Skeletal muscle satellite cell (primary cell): Measurements from ENCODE around the gene ENTPD3. TPM values are rescaled to one million over a fixed set of nuclear protein-coding genes. Genes with fewer than 3 reads are reported as not detected.
A peak's percentile ranks its signal among the peaks of the same experiment; 100 is the strongest.

ENCODE experiments used
- H3K27me3 ChIP-seq: 2 replicates; pipeline ENCODE4 v1.7.0; 2013; ENCODE audit warnings: low read length; ENCODE audit not compliant: control insufficient read depth, insufficient read depth
- H3K36me3 ChIP-seq: 2 replicates; pipeline ENCODE4 v1.7.0; 2013; ENCODE audit warnings: mild to moderate bottlenecking, control low read depth, low read length; ENCODE audit not compliant: insufficient read depth
- H3K4me1 ChIP-seq: 2 replicates; pipeline ENCODE4 v1.7.0; 2013; ENCODE audit warnings: low read length; ENCODE audit not compliant: control insufficient read depth, insufficient read depth
- H3K4me2 ChIP-seq: 2 replicates; pipeline ENCODE4 v1.7.0; 2013; ENCODE audit warnings: mild to moderate bottlenecking, low read length
- H3K4me3 ChIP-seq: 2 replicates; pipeline ENCODE4 v1.7.0; 2013; ENCODE audit warnings: low read length
- H3K9ac ChIP-seq: 2 replicates; pipeline ENCODE4 v1.7.0; 2013; ENCODE audit warnings: mild to moderate bottlenecking, low read depth, low read length, moderate library complexity
- H3K9me3 ChIP-seq: replicated peaks from 2 replicates; pipeline ENCODE4 v1.7.0; 2013; ENCODE audit warnings: mild to moderate bottlenecking, control low read depth, low read length
- total RNA-seq: library from RNA; depleted of rRNA; stranded (reverse); fragments of >200 nt; gene quantifications from 2 replicates; pipeline ENCODE4 v1.2.3, GENCODE V29; 2012; rRNA removed

Gene ENTPD3, protein sequence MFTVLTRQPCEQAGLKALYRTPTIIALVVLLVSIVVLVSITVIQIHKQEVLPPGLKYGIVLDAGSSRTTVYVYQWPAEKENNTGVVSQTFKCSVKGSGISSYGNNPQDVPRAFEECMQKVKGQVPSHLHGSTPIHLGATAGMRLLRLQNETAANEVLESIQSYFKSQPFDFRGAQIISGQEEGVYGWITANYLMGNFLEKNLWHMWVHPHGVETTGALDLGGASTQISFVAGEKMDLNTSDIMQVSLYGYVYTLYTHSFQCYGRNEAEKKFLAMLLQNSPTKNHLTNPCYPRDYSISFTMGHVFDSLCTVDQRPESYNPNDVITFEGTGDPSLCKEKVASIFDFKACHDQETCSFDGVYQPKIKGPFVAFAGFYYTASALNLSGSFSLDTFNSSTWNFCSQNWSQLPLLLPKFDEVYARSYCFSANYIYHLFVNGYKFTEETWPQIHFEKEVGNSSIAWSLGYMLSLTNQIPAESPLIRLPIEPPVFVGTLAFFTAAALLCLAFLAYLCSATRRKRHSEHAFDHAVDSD
- not detected in 2 replicates for total RNA-seq

DNA sequence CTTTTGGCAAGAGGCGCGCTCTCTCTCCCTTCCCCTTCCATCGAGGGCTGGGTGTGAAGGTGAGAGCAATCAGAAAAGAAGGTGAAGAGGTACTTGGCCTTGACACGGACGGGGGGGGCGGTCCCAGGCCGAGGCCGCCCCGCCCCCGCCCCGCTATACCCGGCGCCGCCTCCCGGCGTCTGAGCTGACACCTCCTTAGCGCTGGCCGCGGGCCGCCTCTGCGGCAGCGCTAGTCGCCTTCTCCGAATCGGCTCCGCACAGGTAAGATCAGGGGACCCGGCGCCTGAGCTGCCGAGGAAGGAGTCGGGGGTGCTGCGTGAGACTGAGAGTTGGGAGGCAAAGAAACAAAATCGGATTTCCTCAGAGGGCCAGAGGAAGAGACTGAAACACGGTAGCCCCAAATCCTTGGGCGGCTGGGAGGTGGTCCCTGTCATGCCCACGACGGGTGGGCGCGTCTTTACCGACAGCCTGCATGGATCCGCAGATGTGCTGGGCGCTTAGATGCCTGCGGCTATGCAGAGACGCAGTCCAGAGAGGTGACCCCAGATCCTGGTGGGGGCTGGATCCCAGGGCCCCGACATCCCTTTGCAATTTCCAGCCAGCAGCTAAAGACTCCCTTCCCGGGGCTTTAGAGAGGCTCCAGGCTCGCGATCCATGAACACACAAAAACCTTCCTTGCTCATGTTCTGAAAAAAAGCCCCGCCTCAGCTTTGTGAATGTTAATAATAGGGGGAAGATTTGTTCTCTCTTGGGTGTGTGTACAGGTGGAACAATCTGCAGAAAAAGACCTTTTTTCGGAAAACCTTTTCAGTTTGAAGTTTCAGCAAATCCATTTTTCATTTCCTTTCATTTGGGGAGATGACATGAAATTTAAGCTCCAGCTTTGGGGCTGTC lies at the start of gene ENTPD3:
Gene ENTPD3, plus strand, starts transcription at position 184 of the 894 bp plus-strand sequence. CDS start 874 bp downstream, outside the sequence.
- H3K36me3 ChIP-seq = no peaks in the 10 kb centered on the region
- no peaks in the 10 kb centered on the region for H3K9me3 ChIP-seq
- no peak within 1 kb of the TSS for H3K9ac ChIP-seq
- H3K4me3 ChIP-seq = peak within 1 kb of the TSS; percentile 61
- peaks cover 20% of the 10 kb centered on the region for H3K27me3 ChIP-seq
- no peaks in the 10 kb centered on the region for H3K4me1 ChIP-seq
- peak within 1 kb of the TSS; percentile 74 for H3K4me2 ChIP-seq

DNA sequence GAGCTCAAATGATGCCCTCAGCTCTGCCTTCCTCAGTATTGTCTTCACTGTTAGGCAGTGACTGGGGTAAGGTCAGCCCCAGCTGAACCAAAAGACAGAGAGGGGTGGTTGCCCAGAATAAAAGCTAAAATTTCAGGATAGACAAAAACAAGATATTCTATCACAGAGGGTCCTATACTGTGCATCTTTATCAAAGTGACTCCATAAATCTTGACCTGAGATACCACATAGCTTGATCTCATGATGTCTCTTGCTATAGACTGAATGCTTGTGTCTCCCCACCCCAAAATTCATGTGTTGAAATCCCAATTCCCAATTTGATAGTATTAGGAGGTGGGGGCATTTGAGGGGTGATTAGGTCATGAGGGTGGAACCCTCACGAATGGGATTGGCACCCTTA lies 47.1 kb upstream of the ENTPD3 start:
- H3K4me1 ChIP-seq = no peaks in the 10 kb centered on the region
- H3K36me3 ChIP-seq = no peaks in the 10 kb centered on the region
- no peak overlapping the region for H3K4me3 ChIP-seq
- H3K4me2 ChIP-seq = no peak overlapping the region
- no peaks in the 10 kb centered on the region for H3K9me3 ChIP-seq
- no peak overlapping the region for H3K9ac ChIP-seq
- no peaks in the 10 kb centered on the region for H3K27me3 ChIP-seq

DNA sequence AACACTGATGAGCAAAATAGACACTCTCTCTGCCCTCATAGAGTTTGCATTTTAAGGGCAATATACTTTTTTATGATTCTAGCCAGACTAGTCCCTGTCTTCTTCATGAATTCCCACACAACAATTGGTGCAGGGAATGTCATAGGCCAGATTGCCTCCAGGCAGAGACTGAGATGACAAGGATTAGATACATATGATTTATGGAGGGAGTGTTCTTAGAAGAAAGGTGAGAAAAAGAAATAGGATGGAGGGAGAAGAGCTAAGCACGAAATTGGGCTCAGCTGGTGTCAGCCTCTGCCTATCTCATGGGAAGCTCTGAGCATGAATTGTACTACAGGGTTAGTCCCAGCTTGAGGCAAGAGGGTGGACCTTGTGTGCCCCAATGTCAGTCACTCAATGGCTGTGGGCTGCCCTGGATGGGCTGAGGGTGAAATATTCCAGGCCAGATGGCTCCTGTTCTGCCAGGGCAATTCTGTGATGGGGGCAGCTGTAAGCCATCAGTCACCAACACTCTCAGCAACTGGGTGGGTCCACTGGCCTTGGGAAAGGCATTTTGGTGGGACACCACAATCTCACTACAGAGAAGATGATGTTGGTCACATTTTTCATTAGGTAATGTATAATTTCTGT lies 46.3 kb upstream of the ENTPD3 start:
- H3K4me3 ChIP-seq = no peak overlapping the region

DNA sequence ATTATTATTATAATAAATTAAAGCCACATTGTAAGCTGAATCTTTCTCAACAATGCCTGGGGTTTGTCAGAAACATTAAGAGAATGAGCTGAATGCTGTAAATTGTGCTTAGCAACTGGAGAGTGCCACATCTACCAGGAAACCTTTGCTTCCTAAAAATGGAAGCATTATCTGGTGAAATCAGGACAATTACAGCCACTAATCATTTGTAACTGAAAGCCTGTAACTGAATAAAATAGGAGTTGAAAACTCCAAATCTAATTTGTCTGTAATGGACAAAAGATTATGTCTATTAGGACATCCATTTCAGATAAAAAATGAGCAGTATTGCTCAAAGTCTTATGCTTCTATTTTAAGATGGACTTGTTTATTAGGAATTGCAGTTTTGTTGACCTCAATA lies 45.3 kb upstream of the ENTPD3 start:
- H3K36me3 ChIP-seq = no peaks in the 10 kb centered on the region
- no peaks in the 10 kb centered on the region for H3K4me1 ChIP-seq
- no peak overlapping the region for H3K4me3 ChIP-seq
- no peak overlapping the region for H3K4me2 ChIP-seq
- H3K27me3 ChIP-seq = no peaks in the 10 kb centered on the region
- H3K9ac ChIP-seq = no peak overlapping the region
- H3K9me3 ChIP-seq = no peaks in the 10 kb centered on the region

More for the DNA sequence above, 46.3 kb upstream of the ENTPD3 start:
- H3K9me3 ChIP-seq = no peaks in the 10 kb centered on the region
- no peaks in the 10 kb centered on the region for H3K4me1 ChIP-seq
- H3K27me3 ChIP-seq = no peaks in the 10 kb centered on the region
- H3K4me2 ChIP-seq = no peak overlapping the region
- H3K9ac ChIP-seq = no peak overlapping the region
- no peaks in the 10 kb centered on the region for H3K36me3 ChIP-seq

DNA sequence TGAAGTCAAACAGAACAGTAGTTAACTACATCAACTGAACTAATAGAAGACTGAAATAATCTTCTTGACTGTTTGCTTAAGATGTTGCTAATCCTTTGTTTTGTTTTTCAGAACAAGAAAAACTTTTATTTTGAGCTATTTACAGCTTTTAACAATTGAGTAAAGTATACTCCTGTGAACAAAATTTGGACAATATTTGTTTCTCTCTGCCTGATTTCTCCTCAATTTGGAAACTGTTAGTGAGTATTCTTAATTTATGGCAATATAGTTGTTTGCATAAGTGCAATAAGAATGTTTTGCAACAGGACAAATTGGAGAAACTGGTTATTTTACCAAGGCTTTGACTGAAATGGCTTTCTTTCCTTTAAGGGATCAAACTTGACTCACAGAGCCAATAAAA lies 36.5 kb upstream of the ENTPD3 start:
- no peaks in the 10 kb centered on the region for H3K27me3 ChIP-seq
- no peaks in the 10 kb centered on the region for H3K4me1 ChIP-seq
- no peak overlapping the region for H3K9ac ChIP-seq
- H3K36me3 ChIP-seq = no peaks in the 10 kb centered on the region
- no peaks in the 10 kb centered on the region for H3K9me3 ChIP-seq
- H3K4me2 ChIP-seq = no peak overlapping the region
- H3K4me3 ChIP-seq = no peak overlapping the region

DNA sequence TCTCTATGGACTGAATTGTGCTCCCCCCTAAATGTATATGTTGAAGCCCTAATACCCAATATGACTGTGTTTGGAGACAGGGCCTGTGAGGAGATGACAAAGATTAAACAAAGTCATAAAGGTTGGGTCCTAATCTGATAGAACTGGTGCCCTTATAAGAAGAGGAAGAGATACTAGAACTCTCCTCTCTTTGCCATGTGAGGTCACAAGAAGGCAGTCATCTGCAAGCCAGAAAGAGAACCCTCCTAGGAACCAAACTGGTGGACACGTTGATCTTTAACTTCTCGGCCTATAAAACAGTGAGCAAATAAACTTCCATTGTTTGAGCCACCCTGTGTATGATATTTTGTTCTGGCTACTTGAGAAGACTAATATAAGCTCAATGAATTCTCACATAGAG lies 31.6 kb upstream of the ENTPD3 start:
- H3K9ac ChIP-seq = no peak overlapping the region
- peaks cover 7% of the 10 kb centered on the region for H3K27me3 ChIP-seq
- no peaks in the 10 kb centered on the region for H3K4me1 ChIP-seq
- H3K36me3 ChIP-seq = no peaks in the 10 kb centered on the region
- H3K4me3 ChIP-seq = no peak overlapping the region
- H3K9me3 ChIP-seq = no peaks in the 10 kb centered on the region
- H3K4me2 ChIP-seq = no peak overlapping the region

DNA sequence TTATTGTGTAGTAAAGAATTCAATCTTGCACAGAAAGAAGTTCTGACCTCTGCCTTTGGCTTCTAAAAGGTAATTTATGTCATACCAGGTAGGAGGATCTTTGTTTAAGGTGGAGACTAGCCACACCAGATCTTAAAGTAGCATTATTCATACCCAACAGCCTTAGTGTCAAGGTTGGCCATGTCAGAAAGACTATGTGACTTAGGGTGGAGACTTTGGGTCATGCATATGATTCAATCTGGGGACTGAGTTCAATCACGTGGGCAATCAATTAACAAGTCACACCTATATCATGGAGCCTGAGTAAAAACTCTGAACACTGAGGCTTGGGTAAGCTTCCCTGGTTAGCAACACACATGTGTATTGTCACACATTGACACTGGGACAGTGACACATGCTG lies 28.5 kb upstream of the ENTPD3 start:
- H3K9me3 ChIP-seq = no peaks in the 10 kb centered on the region

DNA sequence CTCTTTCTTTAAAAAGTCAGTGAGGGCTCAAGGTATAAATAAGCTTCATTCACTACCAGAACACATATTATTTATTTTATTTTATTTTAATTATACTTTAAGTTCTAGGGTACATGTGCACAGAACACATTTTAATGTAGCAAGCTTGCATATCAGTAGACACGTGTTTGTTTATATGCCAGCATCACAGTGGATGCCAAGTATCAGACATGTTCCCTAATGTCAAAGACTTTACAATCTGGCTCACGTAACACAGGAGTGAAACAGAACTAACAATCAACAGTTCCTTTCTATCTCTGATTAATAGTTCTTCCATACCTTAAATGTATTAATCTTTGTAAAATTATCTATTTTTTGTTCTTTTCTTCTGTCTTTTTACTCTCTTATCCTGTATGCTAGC lies 23.3 kb upstream of the ENTPD3 start:
- H3K27me3 ChIP-seq = peaks cover 7% of the 10 kb centered on the region
- H3K9ac ChIP-seq = no peak overlapping the region
- H3K4me3 ChIP-seq = no peak overlapping the region

More for the DNA sequence above, 28.5 kb upstream of the ENTPD3 start:
- no peaks in the 10 kb centered on the region for H3K4me1 ChIP-seq
- no peak overlapping the region for H3K4me2 ChIP-seq
- no peaks in the 10 kb centered on the region for H3K36me3 ChIP-seq
- H3K27me3 ChIP-seq = peaks cover 7% of the 10 kb centered on the region
- H3K4me3 ChIP-seq = no peak overlapping the region
- no peak overlapping the region for H3K9ac ChIP-seq

DNA sequence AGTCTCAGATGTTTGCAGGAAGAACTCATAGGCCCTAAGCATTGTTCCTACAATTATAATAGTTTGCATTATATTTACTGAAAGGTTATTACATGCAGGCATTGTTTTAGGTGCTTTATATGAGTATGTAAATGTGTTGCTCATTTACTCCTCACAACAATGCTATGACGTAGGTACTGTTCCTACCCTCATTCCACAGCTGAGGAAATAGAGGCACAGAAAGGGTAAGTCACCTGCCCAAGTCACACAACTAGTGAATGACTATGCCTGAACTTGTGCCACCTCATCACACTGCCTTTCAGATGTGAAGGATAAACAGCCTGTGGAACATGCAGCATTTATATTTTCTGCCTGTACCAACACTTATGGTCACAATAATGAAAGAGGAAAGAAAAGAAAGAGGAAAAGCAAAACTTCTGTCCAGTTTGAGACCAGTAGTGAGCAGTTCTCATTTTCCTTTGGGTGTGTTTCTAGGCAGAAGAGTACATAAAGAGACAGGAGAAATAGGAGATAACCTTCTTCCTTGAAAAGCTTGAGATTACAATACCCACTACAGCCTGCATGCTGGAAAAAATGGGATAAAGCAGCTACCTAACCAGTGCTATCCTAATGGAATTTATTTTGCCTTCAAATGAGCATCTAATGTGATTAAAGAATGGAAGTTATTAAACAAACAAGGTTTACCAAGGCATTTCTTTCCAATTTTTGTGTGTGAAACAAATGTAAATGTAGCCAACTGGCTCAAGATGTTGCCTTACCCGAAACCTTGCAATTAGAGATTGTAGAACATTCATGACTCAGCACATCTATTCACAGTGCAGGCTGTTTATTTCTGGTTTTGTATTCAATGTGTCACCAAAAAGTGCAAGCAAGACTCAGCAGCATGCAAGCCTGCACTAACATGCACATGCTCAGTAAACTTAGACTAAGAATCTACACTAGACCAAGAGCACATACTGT lies 20.5 kb upstream of the ENTPD3 start:
- Histone ChIP-seq H3K9ac (no peak overlapping the region), H3K36me3 (no peaks in the 10 kb centered on the region), H3K4me2 (no peak overlapping the region), H3K4me1 (no peaks in the 10 kb centered on the region), H3K4me3 (no peak overlapping the region), H3K27me3 (no peaks in the 10 kb centered on the region), H3K9me3 (no peaks in the 10 kb centered on the region)

More for the DNA sequence above, 23.3 kb upstream of the ENTPD3 start:
- Histone ChIP-seq H3K4me1 (no peaks in the 10 kb centered on the region), H3K4me2 (no peak overlapping the region), H3K36me3 (no peaks in the 10 kb centered on the region), H3K9me3 (no peaks in the 10 kb centered on the region)

DNA sequence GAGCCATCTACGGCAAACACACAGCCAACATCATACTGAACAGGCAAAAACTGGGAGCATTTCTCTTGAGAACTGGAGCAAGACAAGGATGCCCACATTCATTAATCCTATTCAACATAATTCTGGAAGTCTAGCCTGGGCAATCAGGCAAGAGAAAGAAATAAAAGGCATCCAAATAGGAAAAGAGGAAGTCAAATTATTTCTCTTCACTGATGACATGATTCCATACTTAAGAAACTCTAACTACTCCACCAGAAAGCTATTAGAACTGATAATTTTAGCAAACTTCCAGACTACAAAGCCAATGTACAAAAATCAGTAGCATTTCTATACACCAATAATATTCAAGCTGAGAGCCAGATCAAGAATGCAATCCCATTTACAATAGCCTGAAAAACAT lies 17.3 kb upstream of the ENTPD3 start:
- no peaks in the 10 kb centered on the region for H3K36me3 ChIP-seq
- H3K9me3 ChIP-seq = no peaks in the 10 kb centered on the region
- no peak overlapping the region for H3K9ac ChIP-seq
- H3K27me3 ChIP-seq = peaks cover 3% of the 10 kb centered on the region
- H3K4me2 ChIP-seq = no peak overlapping the region
- H3K4me3 ChIP-seq = no peak overlapping the region
- H3K4me1 ChIP-seq = no peaks in the 10 kb centered on the region
